ENCODE results near the gene ADH1C.

- TF ChIP-seq POLR2AphosphoS5 (IDR thresholded peaks at IDR 0.05) (no peak), CTCF (IDR thresholded peaks at IDR 0.05 in 8 of 11, conservative IDR thresholded peaks at IDR 0.05 in 3 of 11) (no peak)
These were observed 3.2 kb downstream of the ADH1C start for GRCh38 chr4:99349338-99349737.

Measured in spleen (tissue), 7 donors.